Stimulated activated CD8-positive, alpha-beta memory T cell treated with anti-CD3 and anti-CD28 coated beads, Interleukin-7, amount 100 ng/mL, for 4 hours (primary cell): Measurements from ENCODE around the gene CD53.
"Not testable (repeated sequence)": the region's sequence is repeated elsewhere in the genome, so short reads cannot be mapped to it uniquely, and the experiment has no call there.

Source experiments
- DNase-seq, 2 donors: peaks; one replicate each; pipeline ENCODE4 v3.0.0-alpha.2; 2020; ENCODE audit warnings: low read depth in 2 of 2

The CD53 gene

GRCh38 chr1:110872745-110873720 is at the start of gene CD53:
CD53 (plus strand) TSS chr1:110873148; CDS start chr1:110891409, 18,261 bp downstream.
- peak; percentile 20 to 38 for DNase-seq

- DNase-seq = no peak
Observed at GRCh38 chr1:110824192-110824591, 48.8 kb upstream of the CD53 start.

- no peak for DNase-seq
Observed at GRCh38 chr1:110829955-110830553, 42.9 kb upstream of the CD53 start.

GRCh38 chr1:110833779-110834178 is 39.2 kb upstream of the CD53 start:
- DNase-seq = not testable (repeated sequence)

- DNase-seq = no peak
Observed at GRCh38 chr1:110846861-110847260, 26.1 kb upstream of the CD53 start.

GRCh38 chr1:110850145-110850544 is 22.8 kb upstream of the CD53 start:
- no peak for DNase-seq

GRCh38 chr1:110850627-110851026 is 22.3 kb upstream of the CD53 start:
- no peak for DNase-seq

- no peak for DNase-seq
Observed at GRCh38 chr1:110853135-110853534, 19.8 kb upstream of the CD53 start.

GRCh38 chr1:110856410-110856809 is 16.5 kb upstream of the CD53 start:
- DNase-seq = no peak

- no peak for DNase-seq
Observed at GRCh38 chr1:110857964-110858948, 14.7 kb upstream of the CD53 start.

GRCh38 chr1:110859062-110859461 is 13.9 kb upstream of the CD53 start:
- no peak for DNase-seq

GRCh38 chr1:110860174-110860573 is 12.8 kb upstream of the CD53 start:
- DNase-seq = no peak

- not testable (repeated sequence) for DNase-seq
Observed at GRCh38 chr1:110860620-110861019, 12.3 kb upstream of the CD53 start.

GRCh38 chr1:110861942-110862341 is 11.0 kb upstream of the CD53 start:
- DNase-seq = not testable (repeated sequence)

- no peak for DNase-seq
Observed at GRCh38 chr1:110864287-110864686, 8.7 kb upstream of the CD53 start.

GRCh38 chr1:110870721-110871388 is 2.1 kb upstream of the CD53 start:
- DNase-seq = no peak

- DNase-seq = no peak
Observed at GRCh38 chr1:110872366-110872744, 593 bp upstream of the CD53 start.

GRCh38 chr1:110873856-110874255 is 908 bp downstream of the CD53 start:
- no peak for DNase-seq

GRCh38 chr1:110874324-110875215 is 1.6 kb downstream of the CD53 start:
- DNase-seq = no peak

GRCh38 chr1:110875216-110875731 is 2.3 kb downstream of the CD53 start:
- DNase-seq = peak; percentile 13 to 28
